Omental fat pad (tissue), 4 donors: ENCODE results near the gene NR1I2. TPM values are rescaled to one million over a fixed set of nuclear protein-coding genes. Genes with fewer than 3 reads are reported as not detected.

ENCODE experiments used
- ATAC-seq: fragments of 150-250 bp; one replicate; pipeline ENCODE4 v1.9.1; 2016; ENCODE audit warnings: mild to moderate bottlenecking, moderate library complexity; ENCODE audit not compliant: low FRiP score
- DNase-seq: peaks from one replicate; pipeline ENCODE4 v3.0.0-alpha.2; 2019; ENCODE audit warnings: low spot score
- total RNA-seq, 4 donors: library from RNA; depleted of rRNA; stranded (reverse); fragments of >200 nt; gene quantifications; one replicate each; pipeline ENCODE4 v1.1.0, GENCODE V29; 2016
- TF ChIP-seq, protein P1 (sequence below), 3 donors: fragments of 450-650 bp; IDR thresholded peaks; one replicate each; pipeline ENCODE4 v1.5.1; 2016 to 2017; ENCODE audit warnings: antibody characterized with exemption in 3 of 3, mild to moderate bottlenecking in 3 of 3, moderate library complexity in 2 of 3

The NR1I2 gene
- total RNA-seq, 4 donors from 2014 or later, result 0.38 TPM; not detected in 3

DNA sequence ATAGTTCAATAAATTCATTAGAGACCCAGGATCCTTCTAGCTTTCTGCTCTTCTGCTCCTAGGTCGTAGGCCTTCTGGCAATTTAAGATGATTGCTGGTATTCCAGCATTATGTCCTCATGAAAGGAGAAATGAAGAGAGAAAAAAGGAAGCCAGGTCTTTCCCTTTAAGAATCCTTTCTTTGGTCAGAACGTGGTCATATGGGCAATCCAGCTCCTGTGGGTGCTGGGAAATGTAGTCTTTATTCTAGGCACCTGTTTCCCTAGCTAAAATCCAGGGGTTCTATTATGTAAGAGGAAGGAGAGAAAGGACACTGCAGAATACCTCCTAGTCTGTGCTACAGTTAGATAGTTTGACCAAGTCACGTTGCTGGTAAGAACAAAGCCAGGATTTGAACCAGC, 35.5 kb upstream of the NR1I2 start:
- ATAC-seq, result no peak
- DNase-seq, result no peak
- TF ChIP-seq, protein P1, sequence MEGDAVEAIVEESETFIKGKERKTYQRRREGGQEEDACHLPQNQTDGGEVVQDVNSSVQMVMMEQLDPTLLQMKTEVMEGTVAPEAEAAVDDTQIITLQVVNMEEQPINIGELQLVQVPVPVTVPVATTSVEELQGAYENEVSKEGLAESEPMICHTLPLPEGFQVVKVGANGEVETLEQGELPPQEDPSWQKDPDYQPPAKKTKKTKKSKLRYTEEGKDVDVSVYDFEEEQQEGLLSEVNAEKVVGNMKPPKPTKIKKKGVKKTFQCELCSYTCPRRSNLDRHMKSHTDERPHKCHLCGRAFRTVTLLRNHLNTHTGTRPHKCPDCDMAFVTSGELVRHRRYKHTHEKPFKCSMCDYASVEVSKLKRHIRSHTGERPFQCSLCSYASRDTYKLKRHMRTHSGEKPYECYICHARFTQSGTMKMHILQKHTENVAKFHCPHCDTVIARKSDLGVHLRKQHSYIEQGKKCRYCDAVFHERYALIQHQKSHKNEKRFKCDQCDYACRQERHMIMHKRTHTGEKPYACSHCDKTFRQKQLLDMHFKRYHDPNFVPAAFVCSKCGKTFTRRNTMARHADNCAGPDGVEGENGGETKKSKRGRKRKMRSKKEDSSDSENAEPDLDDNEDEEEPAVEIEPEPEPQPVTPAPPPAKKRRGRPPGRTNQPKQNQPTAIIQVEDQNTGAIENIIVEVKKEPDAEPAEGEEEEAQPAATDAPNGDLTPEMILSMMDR (IDR thresholded peaks at IDR 0.05), result no peak

DNA sequence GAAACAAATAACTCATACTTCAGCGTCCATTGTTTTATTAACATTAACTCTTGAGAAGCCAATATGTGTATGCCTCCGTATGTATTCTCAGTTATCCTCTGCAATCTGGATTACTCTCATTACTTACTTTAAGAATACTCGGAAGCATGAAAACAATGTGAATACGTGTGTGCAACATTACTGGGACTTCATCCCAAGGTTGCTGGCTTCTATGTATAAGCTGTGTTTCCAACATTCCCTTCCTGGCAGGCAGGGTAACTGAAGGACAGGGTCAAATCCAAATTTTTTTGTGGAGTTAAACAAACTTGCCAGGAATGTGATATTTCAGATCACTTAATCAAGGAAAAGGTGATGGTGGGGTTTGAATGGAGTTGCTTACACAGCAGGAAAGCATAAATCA, 34.5 kb upstream of the NR1I2 start:
- ATAC-seq (no peak), DNase-seq (no peak)
- TF ChIP-seq, protein P1 (IDR thresholded peaks at IDR 0.05), result no peak

DNA sequence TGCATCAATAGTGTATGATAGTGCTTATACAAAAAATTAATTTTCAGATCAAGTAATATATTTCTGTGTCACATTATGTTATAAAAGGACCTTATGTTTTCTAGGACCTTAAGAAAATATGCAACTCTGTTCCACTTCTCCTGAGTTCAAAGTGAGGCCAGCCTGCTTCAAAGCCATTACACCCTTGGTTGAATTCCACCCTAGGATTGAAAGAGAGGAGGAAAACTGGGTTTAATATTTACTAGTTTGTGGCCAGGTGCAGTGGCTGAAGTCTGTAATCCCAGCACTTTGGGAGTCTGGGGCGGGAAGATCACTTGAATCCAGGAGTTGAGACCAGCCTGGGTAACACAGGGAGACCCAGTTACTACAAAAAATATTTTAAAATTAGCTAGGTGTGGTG, 32.9 kb upstream of the NR1I2 start:
- no peak for ATAC-seq
- TF ChIP-seq, protein P1 (IDR thresholded peaks at IDR 0.05), result no peak
- no peak for DNase-seq

DNA sequence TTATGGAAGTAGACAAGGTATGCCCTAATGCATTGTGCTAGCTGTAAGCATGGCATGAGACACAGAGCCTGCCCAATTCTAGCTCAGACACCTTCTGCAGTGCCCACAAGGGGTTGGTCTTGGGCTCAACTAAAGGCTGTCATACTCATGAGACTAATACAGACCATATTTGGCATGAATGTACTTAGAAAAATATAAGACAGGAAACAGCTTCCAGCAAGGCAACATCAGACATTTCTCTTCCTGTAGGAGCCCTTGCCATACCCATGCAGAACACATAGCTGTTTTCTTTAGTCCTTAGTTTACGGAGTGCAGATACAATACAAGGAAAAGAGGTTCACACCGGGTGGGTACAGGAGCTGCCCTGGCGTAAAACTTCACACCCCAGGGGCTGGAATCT, 30.5 kb upstream of the NR1I2 start:
- no peak for ATAC-seq
- no peak for DNase-seq
- TF ChIP-seq, protein P1 (IDR thresholded peaks at IDR 0.05), result no peak

DNA sequence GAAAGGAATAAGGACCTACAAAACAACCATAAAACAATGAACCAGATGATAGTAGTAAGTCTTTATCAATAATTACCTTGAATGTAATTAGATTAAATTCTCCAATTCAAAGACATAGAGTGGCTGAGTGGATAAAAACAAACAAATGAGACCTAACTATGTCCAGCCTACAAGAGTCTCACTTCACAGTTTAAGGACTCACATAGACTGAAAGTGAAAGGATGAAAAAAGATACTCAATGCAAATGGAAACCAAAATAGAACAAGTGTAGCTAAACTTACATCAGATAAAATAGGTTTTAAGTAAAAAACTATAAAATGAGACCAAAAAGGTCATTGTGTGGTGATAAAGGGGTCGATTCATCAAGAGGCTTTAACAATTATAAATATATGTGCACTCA, 21.9 kb upstream of the NR1I2 start:
- ATAC-seq (no peak), DNase-seq (no peak)
- TF ChIP-seq, protein P1 (IDR thresholded peaks at IDR 0.05), result no peak

DNA sequence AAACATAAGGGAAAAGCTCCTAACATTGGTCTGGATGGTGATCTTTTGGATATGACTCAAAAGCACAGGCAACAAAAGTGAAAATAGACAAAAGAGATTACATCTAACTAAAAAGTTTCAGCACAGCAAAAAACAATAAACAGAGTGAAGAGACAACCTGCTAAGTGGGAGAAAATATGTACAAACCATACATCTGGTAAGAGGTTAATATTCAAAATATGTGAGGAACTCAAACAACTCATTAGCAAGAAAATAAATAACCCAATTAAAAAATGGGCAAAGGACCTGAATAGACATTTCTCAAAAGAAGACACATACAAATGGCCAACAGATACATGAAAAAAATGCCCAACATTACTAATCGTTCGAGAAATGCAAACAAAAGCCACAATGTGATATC, 19.0 kb upstream of the NR1I2 start:
- DNase-seq (no peak), ATAC-seq (no peak)
- TF ChIP-seq, protein P1 (IDR thresholded peaks at IDR 0.05), result no peak

DNA sequence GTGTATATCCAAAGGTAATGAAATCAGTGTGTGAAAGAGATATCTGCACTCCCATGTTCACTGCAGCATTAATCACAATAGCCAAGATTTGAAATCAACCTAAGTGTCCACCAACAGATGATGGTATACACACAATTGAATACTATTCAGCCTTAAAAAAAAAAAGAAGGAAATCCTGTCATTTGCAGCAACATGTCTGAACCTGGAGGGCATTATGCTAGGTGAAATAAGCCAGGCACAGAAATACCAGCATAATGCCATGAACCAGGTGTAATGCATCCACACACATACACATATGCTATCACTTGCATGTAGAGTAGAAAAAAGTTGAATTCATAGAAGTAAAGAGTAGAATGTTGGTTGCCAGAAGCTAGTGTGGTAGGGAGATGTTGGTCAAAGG, 18.4 kb upstream of the NR1I2 start:
- ATAC-seq, result no peak
- TF ChIP-seq, protein P1 (IDR thresholded peaks at IDR 0.05), result no peak
- no peak for DNase-seq
